ENCODE data around the gene KCNT1.
A peak's percentile ranks its signal among the peaks of the same experiment; 100 is the strongest.

KCNT1 gene

DNA sequence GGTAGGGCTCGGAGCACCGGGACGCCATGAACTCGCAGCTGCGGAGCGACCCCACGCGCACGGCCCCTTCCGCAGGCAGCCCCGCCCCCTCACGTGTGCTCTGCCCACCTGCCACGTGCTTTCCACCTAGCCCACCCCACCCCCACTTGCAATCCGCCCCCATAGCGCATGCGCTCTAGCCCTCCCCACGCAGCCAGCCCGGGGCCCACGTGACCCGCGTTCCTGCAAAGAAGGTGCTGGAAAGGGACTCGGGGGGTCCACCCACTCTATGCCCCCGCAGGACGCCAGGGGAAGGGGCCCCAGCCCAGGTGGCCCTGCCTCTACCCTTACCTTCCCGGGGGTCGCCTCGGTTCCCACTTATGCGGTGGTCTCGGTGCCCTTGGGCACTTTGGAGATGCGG, 2.5 kb upstream of the KCNT1 start, which contains the start of gene SOHLH1:
TSS of gene SOHLH1 (minus strand) at position 42 of the 400 bp plus-strand sequence. CDS start at position 28, 14 bp downstream.
- no peak within 1 kb of the TSS for H3K27ac Mint-ChIP-seq
- no peak for DNase-seq
- H3K4me1 Mint-ChIP-seq: no peaks in the 10 kb centered on the region
- ATAC-seq (replicated peaks): no peak
- H3K27me3 Mint-ChIP-seq: peaks cover 12 to 32% of the 10 kb centered on the region in 2 donors
- H3K9me3 Mint-ChIP-seq: no peaks in the 10 kb centered on the region
- H3K36me3 Mint-ChIP-seq: no peaks in the 10 kb centered on the region
- H3K4me3 Mint-ChIP-seq: no peak within 1 kb of the TSS

DNA sequence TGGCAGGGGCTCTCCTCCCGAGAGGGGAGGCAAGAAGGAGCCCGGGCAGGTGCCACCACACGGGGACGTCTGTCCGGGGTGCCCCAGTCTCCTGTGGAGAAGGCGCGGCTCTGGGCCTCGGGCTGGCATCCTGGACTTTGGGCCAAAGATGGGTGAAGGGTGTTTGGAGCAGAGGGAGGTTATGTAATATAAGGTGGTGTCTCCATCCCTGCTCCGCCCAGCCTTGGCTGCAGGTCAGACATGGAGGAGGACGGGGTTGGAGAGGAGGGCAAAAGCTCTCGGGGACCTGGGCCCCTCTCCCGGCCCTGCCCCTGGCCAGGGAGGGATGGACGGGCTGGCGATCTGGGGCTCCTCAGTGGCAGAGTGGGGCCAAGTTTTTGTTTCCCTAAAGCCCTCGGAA, 1.5 kb upstream of the KCNT1 start:
- Mint-ChIP-seq H3K9me3 (no peaks in the 10 kb centered on the region), H3K4me1 (no peaks in the 10 kb centered on the region), H3K27me3 (peaks cover 15 to 35% of the 10 kb centered on the region in 2 donors), H3K27ac (no peak overlapping the region), H3K4me3 (no peak overlapping the region), H3K36me3 (no peaks in the 10 kb centered on the region)
- DNase-seq (no peak), ATAC-seq (replicated peaks) (no peak)

DNA sequence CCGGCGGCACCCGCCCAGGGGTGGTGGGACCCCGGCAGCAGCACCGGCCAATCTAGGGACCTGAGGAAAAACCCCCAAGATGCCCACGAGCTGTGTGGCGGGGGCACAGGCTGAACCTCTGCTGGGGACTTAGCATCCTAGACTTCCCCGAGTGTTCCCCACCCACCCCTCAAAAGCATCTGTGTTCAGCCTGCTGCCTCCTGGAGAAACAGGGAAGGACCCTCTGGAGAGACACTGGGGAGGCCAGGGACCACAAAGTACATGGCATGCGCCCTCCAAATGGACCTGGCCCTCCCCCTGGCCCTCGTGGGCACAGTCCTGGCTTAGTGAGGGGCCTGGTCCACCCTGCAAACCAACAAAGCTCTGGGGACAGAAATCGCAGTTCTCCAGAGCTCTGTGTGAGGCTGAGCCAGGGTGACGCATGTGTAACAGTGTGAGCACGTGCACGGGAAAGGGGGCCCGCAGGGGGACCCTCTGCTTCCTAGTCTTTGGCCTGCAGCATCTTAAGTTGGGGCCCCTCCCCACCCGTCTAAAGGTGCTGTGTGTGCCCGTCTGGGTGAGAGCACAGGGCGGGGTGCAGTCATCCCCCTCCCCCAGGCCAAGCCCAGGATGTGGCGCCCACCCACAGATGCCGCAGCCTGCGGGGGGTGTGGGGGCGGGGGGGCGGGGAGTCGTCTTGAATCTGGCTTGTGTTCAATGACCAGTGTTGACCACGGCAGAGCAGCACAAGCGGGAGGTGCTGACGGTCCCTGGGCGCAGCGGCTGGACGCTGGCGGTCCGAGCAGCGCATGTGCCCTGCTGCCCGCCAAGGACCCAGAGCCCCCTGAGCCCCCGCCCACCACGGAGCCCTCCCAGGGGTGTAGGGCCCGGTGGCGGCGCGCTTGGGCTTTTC, 672 bp upstream of the KCNT1 start:
- Mint-ChIP-seq H3K27me3 (peaks cover 12 to 35% of the 10 kb centered on the region in 2 donors), H3K4me1 (no peaks in the 10 kb centered on the region), H3K36me3 (no peaks in the 10 kb centered on the region), H3K9me3 (no peaks in the 10 kb centered on the region), H3K4me3 (no peak overlapping the region), H3K27ac (no peak overlapping the region)
- ATAC-seq (replicated peaks) (peak; percentile 17 to 20), DNase-seq (no peak)

DNA sequence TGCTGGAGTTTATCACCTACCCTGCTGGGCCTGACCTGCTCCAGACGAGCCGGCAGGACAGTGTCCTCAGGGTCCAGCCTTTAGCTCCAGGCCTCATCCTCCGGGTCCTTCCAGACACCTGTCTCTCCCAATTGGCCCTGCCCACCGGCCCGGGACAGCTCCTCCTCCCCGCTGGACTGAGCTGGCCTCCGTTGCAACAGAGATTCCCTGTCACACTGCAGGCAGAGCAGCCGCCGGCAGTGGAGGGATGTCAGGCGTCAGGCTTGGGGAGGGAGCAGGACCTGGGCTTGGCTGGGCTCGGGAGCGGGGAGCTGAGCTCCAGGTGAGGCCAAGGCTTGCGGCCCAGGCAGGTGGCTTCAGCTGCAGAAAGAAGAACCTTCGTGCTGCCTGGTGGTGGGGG, 1.7 kb downstream of the KCNT1 start:
- Mint-ChIP-seq H3K27me3 (peaks cover 12 to 35% of the 10 kb centered on the region in 2 donors), H3K27ac (no peak overlapping the region), H3K9me3 (no peaks in the 10 kb centered on the region), H3K4me1 (no peaks in the 10 kb centered on the region), H3K36me3 (no peaks in the 10 kb centered on the region), H3K4me3 (no peak overlapping the region)
- ATAC-seq (replicated peaks) (no peak), DNase-seq (no peak)

DNA sequence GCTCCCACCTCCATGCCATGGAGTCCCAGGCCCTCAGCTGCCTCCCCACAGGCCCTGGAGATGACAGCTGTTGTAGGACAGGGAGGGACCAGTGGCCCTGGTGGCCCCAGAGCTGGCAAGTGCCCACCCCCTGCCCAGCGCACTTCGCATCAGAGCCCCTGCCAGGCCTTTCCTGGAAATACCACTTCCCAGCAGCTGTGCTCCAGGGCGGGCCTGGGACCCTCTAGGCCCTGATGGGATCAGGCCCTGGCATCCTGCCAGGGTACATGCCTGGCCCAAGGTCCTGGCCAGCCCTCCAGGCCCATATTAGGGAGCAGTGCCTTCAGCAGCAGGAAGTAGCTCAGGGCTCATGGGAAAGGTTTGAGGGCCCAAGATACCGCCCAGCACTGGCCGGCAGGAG, 2.5 kb downstream of the KCNT1 start:
- H3K27me3 Mint-ChIP-seq: peaks cover 12 to 35% of the 10 kb centered on the region in 2 donors
- ATAC-seq (replicated peaks) (no peak), DNase-seq (no peak)
- H3K4me3 Mint-ChIP-seq: no peak overlapping the region
- H3K27ac Mint-ChIP-seq: no peak overlapping the region
- no peaks in the 10 kb centered on the region for H3K36me3 Mint-ChIP-seq
- H3K9me3 Mint-ChIP-seq: no peaks in the 10 kb centered on the region
- no peaks in the 10 kb centered on the region for H3K4me1 Mint-ChIP-seq

DNA sequence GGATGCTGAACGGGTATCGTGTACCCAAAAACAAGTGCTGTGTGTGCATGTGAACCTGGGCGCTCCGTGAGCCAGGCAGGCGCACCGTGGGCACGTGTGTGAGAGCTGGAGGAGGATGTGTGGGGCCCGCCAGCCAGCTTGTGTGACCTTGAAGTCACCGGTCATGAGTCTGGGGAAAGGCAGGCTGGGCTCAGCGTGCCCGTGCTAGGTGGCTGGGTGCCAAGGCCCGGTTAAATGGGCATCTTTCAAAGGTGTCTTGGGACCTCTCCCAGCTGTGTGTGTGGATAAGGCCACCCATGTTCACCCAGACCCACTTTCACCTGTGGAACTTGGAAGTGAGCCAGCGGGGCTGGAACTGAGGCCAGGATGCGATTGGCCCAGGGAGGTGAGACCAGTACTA, 3.4 kb downstream of the KCNT1 start:
- no peaks in the 10 kb centered on the region for H3K9me3 Mint-ChIP-seq
- ATAC-seq (replicated peaks) (no peak), DNase-seq (no peak)
- H3K27me3 Mint-ChIP-seq: peaks cover 11 to 28% of the 10 kb centered on the region in 2 donors
- H3K27ac Mint-ChIP-seq: peak overlapping the region; percentile 34
- H3K4me3 Mint-ChIP-seq: no peak overlapping the region
- H3K4me1 Mint-ChIP-seq: no peaks in the 10 kb centered on the region
- no peaks in the 10 kb centered on the region for H3K36me3 Mint-ChIP-seq

DNA sequence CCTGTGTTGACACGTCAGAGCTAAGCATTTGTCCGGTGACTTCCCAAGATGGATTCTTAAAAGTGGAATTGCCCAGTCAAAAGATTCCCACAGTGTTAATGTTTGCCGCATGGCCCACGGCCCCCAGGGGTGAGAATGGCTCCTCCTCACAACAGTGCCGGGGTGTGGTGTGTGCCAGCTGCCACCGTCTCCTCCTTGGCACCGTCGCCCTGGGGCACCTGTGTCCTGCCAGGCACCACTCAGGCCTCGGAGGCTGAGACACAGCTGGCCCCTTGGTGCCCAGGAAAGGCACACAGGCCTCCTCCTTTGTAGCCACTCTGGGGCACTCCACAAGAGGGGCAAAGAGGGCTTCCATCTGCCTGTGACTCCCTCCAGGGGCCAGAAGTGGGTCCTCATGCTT, 4.3 kb downstream of the KCNT1 start:
- no peak overlapping the region for H3K4me3 Mint-ChIP-seq
- H3K36me3 Mint-ChIP-seq: no peaks in the 10 kb centered on the region
- ATAC-seq (replicated peaks): no peak
- H3K4me1 Mint-ChIP-seq: no peaks in the 10 kb centered on the region
- no peaks in the 10 kb centered on the region for H3K9me3 Mint-ChIP-seq
- no peak for DNase-seq
- no peak overlapping the region for H3K27ac Mint-ChIP-seq
- H3K27me3 Mint-ChIP-seq: peaks cover 8 to 23% of the 10 kb centered on the region in 2 donors

DNA sequence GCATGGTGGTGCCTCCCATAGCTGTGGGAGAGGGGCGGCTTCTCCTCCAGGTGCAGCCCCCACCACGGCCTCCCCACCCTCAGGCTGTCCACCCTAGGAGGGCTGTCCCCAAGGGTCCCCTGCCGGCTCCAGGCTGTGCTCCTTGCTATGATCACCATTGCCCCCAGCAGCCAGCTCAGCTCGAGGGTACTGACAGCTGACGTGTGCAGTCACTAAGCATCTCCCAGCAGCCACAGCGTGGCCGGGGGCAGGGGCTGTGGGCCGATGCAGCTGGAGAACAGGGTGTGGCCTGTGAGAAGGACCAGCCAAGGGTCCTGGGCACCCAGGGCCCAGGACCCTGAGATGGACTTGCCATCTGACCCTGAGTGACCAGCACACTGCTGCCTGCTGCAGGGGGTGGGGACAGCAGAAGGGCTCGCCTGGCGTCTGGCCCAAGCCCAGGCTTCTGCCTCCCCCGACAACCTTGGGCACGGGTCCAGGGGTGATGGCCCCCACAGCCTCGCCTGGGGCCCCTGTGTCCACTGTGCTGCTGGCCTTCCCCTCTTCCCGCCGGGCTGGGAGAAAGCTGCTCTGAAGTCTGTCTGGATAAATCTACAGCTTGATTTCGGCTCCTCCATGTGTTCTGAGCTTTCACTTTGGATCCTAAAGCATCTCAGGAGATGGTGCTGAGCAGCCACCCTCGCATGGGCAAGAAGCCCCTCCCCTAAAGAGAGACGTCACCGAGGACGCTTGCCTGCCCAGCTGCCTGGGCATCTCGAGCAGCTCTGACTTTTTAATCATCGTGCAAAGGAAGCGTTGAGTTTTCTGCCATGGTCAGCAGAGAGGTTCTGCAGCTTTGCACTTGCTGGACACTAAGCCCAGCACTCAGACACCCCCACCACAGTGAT, 5.5 kb downstream of the KCNT1 start:
- peaks cover 14 to 29% of the 10 kb centered on the region in 2 donors for H3K27me3 Mint-ChIP-seq
- ATAC-seq (replicated peaks) (no peak), DNase-seq (no peak)
- no peaks in the 10 kb centered on the region for H3K9me3 Mint-ChIP-seq
- no peak overlapping the region for H3K27ac Mint-ChIP-seq
- H3K4me1 Mint-ChIP-seq: no peaks in the 10 kb centered on the region
- H3K36me3 Mint-ChIP-seq: no peaks in the 10 kb centered on the region
- no peak overlapping the region for H3K4me3 Mint-ChIP-seq

DNA sequence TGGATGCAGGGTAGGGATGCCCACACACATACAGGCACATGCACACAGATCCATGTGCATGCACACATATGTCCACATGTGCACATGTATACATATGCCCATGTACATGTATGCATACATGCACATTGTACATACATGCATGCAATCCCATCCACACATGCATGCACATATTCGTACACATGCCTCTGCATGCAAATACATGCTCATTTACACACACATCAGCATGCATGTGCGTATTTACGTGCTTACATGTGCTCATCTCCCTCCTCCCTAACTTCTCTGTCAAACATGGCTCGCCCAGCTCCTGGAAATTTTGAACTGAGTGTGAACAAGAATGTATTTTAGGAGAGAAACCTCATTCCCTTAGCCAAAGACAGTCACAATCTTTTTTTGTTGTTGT, 6.2 kb downstream of the KCNT1 start:
- Mint-ChIP-seq H3K4me3 (no peak overlapping the region), H3K9me3 (no peaks in the 10 kb centered on the region), H3K27ac (no peak overlapping the region), H3K27me3 (peaks cover 17 to 29% of the 10 kb centered on the region in 2 donors), H3K4me1 (no peaks in the 10 kb centered on the region), H3K36me3 (no peaks in the 10 kb centered on the region)
- ATAC-seq (replicated peaks): no peak
- DNase-seq: no peak

DNA sequence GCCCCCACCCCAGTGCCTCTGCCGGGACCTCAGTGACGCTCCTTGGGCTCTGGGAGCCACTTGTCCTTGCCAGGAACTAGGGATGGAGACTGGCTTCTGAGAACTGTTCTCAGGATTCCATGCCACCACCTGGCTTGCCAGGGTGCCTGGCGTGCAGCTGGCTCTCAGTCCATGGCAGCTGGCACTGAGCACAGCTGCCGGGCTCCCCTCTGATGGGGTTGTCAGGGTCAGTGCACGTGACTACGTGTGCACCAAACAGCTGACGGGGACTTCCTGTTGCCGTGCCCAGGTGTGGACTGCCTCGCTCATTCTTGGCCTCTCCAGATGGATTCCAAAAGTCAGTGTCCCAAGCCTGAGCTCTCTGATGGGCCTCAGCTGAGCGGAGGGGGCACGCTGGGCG, 9.4 kb downstream of the KCNT1 start:
- H3K27me3 Mint-ChIP-seq: peaks cover 33 to 41% of the 10 kb centered on the region in 2 donors
- no peaks in the 10 kb centered on the region for H3K4me1 Mint-ChIP-seq
- ATAC-seq (replicated peaks) (no peak), DNase-seq (no peak)
- H3K36me3 Mint-ChIP-seq: no peaks in the 10 kb centered on the region
- H3K9me3 Mint-ChIP-seq: no peaks in the 10 kb centered on the region
- H3K4me3 Mint-ChIP-seq: no peak overlapping the region
- H3K27ac Mint-ChIP-seq: no peak overlapping the region

DNA sequence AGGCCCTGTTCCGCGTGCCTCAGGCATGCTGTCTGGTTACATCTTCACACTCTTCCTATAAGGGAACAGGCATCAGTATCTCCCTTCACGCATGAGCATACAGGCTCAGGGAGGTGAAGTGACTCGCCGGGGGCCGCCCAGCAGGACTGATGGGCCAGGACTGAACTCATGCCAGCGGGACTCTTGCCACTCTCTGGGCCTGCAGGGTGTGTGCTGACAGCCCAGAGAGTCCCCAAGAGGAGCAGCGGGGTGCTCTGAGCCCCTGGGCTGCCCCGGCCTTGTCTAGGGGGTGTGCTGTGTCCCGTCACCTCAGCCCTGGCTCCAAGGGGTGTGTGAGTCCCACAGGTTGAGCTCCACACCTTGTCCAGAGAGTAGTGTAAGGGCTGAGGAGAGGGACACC, 9.9 kb downstream of the KCNT1 start:
- DNase-seq (no peak), ATAC-seq (replicated peaks) (no peak)
- H3K4me1 Mint-ChIP-seq: no peaks in the 10 kb centered on the region
- no peaks in the 10 kb centered on the region for H3K36me3 Mint-ChIP-seq
- no peak overlapping the region for H3K27ac Mint-ChIP-seq
- peaks cover 38 to 46% of the 10 kb centered on the region in 2 donors for H3K27me3 Mint-ChIP-seq
- no peak overlapping the region for H3K4me3 Mint-ChIP-seq
- no peaks in the 10 kb centered on the region for H3K9me3 Mint-ChIP-seq

DNA sequence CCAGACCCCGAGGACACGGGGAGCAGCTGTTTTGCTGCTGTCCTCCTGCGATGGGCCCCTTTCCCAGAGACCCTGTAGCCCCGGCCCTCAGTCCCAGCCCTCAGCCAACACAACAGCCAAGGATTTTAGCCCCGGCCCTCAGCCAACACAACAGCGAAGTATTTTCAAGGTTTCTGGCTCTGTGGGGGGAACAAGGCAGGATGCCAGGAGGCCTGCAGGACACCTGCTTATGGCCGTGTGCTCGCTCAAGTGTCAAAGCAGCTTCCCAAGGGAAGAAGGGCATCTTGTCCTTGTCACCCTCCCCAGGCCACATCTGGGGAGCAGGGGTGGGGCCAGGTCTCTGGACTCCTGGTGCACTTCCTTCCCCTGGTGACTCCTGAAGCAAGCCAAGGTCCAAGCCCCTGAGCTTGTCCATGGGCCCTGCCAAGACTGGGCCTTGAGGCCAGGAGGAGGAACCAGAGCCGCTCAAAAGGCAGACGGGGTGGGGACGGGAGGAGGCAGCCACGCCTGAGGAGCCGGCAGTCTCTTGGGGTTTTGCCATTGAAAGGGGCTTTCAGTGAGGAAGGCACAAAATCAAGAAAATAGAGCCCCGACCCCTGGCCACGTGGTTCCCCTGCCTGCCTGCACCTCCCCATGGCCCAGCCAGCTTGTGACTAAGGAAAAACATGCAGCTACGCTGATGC, 10.8 kb downstream of the KCNT1 start:
- Mint-ChIP-seq H3K27ac (no peak overlapping the region), H3K27me3 (peaks cover 43 to 53% of the 10 kb centered on the region in 2 donors), H3K4me1 (no peaks in the 10 kb centered on the region), H3K9me3 (no peaks in the 10 kb centered on the region), H3K4me3 (no peak overlapping the region), H3K36me3 (no peaks in the 10 kb centered on the region)
- ATAC-seq (replicated peaks): no peak
- DNase-seq: no peak

DNA sequence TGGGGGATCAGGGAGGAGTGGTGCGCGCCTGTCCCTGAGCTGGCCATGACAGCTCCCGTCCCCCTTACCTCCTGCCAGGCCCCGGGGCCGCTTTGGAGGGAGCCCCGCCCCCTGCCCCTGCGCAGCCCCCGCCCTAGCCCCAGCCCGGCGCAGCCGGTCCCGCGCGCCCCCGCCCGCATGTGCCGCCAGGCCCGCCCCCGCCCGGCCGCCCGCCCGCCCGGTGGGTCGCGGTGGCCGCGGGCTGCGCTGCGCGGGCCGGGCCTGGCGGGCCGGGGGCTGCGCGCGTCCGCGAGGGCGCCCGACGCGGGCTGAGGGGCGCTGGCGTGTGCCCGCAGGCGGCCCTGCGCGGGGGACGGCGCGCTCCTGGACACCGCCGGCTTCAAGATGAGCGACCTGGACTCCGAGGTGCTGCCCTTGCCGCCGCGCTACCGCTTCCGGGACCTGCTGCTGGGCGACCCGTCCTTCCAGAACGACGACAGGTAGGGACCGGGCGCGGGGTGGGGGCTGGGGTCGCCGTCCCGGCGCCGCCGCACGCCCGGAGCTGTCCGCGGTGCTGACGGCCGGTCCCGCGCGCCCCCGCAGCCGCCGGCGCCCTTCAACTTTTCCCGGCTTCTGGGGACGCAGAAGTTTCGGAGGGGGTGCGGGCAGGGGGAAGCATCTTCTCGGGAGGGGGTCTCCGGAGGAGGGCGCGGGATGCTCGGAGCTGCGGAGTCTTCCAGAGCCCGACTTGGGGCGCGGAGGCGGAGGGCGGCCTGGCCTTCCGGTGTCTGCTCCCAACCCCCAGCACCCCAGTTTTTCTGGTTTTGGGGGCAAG, 12.5 kb downstream of the KCNT1 start:
- no peak for DNase-seq
- H3K36me3 Mint-ChIP-seq: no peaks in the 10 kb centered on the region

More for the DNA sequence above, 12.5 kb downstream of the KCNT1 start:
- no peak overlapping the region for H3K27ac Mint-ChIP-seq
- H3K9me3 Mint-ChIP-seq: no peaks in the 10 kb centered on the region
- no peak overlapping the region for H3K4me3 Mint-ChIP-seq
- no peaks in the 10 kb centered on the region for H3K4me1 Mint-ChIP-seq
- ATAC-seq (replicated peaks): no peak
- H3K27me3 Mint-ChIP-seq: peaks cover 49 to 68% of the 10 kb centered on the region in 2 donors
